ENCODE results near the gene CPT1A.

Gene CPT1A

DNA sequence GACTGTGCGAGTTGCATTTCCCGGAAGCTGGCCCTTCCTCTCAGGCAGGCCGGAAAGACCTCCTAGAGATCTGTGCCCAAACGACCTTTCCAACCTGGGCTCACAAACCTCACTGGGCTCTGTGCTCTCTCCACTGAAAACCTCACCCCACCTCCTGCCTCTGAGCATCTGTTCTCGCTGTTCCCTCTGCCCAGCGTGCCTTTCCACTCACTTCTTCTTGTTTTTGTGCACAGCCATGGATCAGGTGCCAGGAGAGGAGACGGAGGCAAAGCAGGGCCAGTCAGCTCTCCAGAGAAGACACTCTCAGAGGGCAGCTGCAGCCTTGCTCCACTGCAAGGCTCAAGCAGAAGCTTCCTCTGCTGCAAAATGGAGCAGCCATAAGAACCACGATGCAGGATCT lies 10.9 kb upstream of the CPT1A start:
- no peak for DNase-seq

DNA sequence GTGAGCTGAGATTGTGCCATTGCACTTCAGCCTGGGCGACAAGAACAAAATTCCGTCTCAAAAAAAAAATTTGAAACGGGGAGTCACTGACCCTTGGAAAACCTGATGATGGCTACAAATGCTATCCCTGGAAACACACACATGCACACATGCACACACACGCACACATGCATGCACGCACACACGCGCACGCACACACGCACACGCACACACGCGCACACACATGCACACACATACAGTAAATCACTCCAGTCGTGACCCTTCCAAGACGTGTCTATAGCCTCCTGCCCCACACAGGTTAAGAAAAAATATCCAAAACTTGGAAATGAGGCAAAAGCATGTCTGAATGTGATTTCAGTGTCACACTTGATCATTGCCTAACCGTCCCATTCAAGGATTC lies 6.7 kb upstream of the CPT1A start:
- no peak for DNase-seq

DNA sequence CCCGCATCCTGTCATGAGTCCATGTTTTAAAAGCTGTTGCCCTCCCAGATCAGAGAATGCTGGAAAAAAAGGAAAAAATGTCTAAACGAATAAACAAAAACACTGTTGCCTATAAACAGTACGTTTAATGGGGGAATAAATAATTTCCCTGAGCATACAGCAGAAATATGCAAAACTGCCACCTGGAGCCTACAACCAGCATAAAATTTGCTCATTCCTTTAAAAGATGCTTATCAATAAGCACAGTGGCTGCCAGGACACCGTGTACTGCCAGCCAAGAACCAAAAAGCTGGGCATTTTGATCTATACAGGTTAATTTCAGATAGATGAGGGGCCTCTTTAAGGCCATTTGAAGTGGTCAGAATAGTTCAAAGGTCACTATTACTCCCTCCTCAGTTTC lies 5.7 kb upstream of the CPT1A start:
- DNase-seq: no peak

DNA sequence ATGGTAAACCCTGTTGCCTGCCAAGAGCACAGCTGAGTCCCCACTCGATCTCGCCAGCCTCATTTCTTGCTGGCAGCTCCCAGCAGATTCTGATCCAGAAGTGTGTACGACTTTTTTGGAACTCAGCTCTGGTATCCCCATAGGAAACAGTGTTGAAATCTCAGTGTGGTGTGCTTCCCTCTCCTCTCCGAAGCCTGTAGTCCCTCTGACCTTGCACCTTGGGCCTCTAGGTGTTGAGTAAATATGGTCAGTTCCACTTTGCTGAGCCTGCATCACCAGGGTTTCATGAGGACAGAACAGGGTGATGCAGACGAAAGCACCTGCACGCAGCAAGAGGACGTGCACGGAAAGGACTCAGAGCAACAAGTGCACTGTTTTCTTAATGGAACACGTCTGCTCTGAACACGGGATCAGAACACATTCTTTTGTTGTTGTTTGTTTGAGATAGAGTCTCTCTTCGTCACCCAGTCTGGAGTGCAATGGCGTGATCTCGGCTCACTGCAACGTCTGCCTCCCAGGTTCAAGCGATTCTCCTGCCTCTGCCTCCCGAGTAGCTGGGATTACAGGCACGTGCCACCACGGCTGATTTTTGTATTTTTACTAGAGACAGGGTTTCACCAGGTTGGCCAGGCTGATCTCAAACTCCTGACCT lies 3.8 kb upstream of the CPT1A start:
- DNase-seq: no peak

DNA sequence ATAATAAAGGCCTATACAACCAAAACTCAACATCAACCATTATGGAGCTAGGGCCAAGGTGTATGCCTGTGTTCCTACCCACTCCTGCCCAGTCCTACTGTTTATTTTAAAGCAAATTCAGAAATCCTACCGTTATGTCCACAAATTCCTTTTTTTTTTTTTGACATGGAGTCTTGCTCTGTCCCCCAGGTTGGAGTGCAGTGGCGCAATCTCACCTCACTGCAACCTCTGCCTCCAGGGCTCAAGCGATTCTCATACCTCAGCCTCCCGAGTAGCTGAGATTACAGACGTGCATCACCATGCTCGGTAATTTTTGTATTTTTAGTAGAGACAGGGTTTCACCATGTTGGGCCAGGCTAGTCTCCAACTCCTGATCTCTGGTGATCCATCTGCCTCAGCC lies 3.1 kb upstream of the CPT1A start:
- DNase-seq: no peak

DNA sequence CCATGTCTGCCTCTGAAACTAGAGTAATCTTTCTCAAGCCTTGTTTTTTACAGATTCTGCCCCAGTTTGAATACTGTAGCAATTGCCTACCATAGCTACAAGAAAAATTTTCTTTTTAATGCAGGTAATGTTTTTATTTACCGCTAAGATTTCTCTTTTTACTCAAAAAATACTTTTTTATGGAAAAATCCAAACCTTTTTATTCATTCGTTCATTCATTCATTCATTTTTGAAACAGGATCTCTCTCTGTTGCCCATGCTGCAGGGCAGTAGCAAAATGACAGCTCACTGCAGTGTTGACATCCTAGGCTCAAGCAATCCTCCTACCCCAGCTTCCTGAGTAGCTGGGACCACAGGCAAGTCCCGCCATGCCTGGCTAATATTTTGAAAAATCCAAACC lies 2.7 kb upstream of the CPT1A start:
- no peak for DNase-seq

DNA sequence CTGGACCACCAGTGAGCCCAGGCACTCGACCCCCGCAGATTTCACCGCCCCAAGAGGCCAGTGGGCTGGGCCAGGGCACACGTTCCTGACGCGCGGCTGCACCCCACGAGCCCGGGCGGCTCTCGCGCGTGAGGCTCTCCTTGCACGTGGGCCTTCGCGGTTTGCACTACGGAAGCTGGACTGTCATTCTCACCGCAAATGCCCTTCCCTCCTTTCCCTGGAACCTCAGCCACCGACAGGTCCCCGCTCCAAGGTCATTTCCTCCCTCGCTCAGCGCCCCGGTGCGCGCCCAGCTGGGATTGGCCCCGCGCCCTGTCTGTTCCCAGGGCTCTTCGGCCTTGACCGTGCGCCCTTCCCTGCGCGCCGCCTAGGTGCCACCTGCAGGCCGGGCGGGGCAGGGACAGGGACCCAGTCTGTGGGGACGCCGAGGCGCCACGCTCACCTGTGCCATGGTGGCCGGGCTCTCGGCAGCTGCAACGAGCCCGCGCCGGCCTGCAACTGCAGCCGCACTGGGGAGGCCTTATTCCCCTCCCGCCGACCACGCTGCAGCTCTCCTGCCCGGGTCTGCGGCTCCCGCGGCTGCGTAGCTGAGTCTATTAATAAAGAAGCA lies 2.1 kb upstream of the CPT1A start:
- DNase-seq: peak; percentile 93

DNA sequence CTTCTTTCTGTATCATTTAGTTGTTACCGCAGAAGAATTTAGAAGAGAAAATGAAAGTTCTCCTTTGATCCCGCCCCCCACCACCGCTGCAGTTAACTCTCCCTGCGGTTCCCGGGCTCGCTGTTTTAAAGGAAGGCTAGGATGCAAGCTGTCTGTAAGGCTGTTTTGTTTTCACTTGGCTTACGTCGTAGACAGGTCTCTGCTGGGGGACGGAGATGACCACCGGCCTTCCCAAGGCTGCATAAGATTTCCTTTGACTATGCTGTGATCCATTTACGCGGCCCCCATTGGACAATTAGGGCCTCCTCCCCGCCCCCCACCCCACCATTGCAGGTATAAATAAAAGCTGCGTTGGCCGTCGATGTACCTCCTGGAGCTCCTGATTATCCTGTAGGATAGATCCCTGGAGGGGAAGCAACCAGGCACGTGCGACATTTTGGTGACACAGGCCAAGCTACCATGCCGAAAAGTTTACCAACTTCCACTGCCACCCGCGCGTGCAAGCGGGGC lies 1.4 kb upstream of the CPT1A start:
- DNase-seq: no peak

DNA sequence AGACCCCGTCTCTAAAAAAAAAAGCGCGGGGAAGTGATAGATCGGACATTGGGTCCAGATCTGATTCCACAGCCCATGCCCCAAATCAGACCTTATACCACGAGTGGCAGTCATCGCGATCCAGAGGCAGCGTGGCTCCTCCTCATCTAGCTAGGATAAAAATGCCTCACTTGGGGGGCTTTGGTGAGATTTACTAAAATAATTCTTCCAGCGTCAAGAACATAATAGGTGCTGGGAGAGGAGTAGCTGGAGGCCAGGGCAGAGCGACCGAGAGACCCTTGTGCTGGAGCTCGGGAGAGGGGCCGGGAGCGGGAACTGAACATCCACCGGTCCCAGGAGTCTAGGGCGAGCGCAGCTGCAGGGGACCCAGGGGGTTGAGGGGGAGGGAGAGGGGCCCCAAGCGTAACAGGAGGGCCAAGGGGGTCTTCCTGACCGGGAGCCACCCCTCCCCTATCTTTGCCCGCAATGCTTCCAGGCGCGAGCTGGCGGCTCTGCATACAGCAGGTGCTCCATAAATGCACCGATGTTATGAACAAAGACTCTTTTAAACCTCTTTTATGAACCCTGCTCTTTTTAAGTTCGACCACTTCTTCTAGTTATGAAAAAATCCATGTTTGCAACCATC lies 823 bp upstream of the CPT1A start:
- no peak for DNase-seq

DNA sequence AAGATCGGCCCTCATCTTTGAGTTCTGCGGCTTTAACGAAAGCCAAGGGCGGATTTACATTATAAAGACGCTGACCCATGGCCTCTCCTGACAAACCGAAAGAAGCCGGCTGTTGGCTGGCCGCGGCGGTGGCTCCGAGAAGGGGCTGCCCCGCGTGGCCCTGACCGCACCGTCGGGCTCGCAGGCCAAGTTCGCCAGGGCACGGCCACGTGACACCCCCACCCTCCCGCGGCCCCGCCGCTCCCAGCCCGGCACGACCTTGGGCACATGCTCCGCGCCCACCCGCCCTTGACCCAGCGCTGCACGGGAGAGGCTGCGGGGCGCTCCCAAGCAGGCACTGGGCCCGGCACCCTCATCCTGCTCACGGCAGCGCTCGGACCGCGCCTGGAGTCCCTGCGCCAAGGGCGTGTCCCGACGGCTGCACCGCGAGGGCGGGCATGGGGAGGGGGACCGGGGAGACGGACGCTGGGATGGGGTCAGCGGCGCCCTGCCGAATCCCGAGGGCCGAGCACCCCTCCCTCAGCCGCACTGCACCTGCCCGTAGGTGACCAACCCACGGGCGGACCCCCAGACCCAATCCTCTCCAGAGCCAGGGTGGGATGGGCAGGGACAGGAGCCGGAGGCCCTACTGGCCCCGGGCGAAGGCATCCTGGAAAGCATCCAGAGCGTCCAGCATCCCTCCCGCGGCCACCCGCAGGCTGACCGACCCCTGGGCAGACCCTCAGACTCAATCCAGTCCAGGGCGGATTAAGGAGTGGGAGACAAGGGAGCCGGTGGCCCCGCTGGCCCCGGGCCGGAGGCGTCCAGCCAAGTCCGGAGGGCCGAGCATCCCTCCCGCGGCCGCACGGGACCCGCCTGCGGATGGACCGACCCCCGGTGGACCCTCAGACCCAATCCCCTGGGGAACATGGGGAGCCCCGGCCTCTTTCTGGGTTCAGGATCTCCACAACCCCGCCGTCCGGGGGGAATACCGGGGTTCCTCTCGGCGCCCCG lies 759 bp downstream of the CPT1A start:
- DNase-seq: peak; percentile 49

DNA sequence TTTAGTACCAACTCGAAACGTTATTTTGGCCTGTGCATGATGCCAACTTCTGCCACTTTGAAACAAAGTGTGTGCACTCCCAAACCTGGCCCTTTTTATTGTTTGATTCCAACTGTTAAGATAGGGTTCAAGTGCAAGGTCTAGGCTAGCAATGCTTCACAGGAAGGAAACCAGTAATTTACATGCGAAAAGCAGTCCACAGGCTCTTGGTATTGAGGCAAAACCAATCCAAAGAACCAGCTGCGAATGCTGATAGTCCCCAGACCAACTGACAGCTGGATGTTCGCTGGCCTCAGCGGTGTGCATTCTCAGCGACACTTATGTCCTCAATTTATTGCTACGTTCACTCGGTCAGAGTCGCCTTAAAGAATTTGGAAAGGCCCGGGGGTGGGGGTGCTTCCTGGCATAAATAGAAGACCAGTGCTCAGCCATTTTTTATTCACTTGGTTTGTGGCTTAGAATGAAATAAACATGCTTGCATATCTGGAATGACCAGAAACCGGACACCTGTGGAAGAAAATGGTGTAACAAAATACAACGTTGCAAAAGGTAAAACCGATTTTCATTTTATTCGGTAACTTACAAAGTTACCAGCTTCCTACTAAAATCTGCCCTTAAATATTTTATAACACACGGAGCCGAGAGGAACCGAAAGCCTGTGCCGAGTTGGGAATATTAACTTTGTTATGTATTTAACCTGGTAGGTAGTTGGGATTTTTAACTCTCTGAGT lies 1.6 kb downstream of the CPT1A start:
- no peak for DNase-seq

DNA sequence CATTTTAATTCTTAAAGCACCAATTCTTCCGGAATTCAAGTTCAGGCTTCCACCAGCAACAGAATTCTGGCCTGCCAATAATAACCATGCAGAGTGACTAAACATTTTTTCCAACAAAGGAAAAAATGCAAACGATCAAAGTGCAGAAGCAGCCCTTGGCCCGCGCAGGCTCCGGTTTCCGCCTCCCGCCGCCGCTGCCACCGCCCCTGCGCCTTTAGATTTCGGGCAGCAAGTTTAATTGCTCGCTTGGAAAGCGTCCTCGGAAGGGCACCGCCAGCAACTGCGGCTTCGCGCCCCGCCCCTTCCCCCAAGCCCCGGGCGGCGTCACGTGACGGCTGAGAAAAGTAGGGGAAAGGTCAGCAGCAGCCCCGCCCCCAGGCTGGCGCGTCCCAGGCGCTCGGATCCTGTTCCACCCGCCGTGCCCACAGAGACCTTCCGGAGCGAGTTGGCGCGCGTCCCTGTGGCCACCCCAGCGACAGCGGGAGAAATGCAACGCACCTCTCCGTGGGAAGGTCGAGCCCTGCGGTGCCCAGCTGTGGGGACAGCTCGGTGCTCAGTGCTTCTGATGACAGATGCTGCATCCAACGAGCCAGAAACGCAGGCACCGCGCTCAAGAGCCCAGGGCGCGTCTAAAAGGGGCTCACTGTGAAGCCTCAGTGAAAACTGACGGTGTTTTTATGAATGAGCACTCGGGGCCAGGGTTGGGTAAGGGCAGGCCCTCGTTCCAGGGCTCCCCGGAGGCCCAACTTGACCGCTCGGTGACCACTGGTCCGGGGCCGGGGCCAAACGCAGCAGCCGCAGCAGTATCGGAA lies 2.5 kb downstream of the CPT1A start:
- peak; percentile 95 for DNase-seq

DNA sequence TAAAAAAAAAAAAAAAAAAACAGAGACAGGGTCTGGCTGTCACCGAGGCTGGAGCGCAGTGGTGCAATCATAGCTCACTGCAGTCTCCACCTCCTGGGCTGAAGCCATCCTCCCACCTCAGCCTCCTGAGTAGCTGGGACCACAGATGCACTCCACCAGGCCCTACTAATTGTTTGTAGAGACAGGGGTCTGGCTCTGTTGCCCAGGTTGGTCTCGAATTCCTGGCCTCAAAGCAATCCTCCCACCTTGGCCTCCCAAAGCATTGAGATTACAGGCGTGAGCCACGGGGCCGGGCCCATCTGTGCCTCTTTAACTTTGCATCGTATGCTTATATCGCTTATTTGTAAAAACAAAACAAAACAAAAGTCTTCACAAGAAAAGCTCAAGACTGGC lies 3.1 kb downstream of the CPT1A start:
- DNase-seq: no peak

DNA sequence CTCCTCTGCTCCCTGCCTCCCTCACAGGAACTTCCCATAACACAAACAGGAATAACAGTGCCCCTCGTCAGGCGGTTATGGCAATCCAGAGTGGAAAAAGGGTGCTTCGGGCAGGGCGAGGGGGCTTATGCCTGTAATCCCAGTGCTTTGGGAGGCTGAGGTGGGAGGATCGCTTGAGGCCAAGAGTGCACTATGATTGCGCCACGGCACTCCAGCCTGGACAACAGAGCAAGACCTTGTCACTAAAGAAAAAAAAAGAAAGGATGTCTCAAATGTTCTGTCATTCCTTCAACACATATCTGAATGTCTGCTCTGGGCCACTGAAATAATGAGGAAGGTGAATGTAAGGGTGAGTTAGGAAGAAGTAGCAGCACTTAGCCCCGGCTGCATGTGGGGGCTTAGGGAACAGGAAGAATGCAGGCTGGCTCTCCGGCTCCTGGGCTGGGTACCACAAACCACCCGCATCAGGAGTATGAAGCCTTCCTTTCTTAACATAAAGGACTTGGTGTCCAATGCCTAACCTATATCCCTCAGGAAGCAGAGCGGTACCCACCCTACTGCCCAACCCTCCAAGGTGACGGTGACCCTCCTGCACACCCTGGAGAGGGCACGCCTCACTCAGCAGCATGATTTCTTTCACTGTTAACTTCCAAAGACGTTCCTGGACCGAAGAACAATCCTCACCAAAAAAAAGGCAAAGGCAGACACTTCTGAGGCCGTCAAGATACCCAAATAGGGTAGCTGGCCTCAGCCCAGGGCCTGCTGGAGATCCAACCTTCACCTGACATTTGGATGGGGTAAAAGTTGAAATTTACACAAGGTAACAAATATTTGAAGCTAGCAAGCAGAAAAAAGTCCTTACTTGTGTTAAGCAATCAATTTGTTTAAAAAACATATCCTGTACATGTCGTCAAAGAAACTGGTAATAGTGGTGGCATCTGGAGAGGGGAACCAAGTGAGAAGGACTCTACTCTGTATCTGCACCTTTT lies 3.8 kb downstream of the CPT1A start:
- no peak for DNase-seq

DNA sequence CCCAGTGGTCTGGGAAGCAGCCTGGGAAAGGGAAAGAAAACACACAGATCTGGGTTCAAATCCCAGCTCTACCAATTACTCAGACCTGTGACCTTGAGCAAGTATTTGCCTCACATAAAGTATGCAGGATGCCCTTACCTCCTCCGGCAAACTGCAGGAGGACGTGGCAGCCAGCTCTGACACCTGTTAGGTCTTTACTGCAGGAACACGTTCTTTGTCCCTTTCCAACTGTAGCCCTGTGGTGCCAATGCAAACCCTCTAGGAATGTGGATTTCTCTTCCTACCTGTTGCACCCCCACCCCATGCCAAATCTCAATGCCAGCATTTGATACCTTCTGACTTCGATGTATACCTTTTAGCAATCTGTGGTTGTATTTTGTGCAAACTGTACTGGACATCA lies 6.0 kb downstream of the CPT1A start:
- no peak for DNase-seq

DNA sequence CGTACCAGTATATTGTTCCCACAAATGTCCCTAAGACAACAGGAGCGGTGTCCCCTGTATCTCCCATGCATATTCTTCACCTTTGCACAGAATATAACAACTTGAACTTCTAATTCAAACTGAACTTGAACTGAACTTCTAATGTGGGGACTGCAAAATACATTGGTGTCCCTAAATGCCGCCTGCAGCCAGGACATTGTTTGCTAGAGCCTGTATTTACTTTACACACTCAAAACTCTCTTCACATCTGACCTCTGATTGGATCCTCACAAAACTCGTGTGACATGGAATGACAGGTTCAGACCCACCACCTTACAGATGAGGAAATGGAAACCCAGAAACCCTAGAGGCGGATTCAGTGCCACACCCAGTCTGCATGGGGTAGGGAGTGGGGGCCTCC lies 6.4 kb downstream of the CPT1A start:
- DNase-seq: no peak

DNA sequence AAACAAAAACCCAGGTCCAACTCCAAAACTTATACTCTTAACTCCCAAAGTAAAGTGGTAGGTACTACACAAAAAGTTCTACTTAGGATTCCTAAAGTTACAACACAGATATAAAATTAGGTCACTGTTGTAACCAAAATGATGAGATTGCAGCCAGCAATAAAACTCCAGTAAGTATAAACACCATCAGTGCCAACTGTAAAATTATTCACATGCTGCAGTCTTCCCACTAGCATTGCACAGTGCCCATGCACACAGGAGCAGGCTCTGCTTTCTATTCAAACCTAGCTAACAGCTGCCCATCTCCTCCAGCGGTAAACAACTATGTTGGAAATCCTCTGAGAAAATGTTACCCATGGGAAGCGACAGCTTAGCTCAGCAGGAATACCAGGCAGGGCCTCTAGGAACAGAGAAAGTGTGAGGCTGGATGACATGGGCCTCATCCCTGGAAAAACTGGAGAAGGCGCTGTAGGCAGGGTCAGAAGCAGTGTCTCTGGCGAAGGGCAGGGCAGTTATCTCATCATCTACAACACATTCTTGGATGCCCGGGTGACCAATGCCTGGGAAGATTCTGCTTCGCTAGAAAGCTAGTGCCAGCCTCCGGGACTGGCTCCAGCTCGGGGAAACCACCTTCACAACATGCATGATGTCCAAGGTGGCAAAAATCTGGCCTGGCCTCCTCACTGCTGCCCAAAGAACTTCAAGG lies 9.1 kb downstream of the CPT1A start:
- DNase-seq: no peak

DNA sequence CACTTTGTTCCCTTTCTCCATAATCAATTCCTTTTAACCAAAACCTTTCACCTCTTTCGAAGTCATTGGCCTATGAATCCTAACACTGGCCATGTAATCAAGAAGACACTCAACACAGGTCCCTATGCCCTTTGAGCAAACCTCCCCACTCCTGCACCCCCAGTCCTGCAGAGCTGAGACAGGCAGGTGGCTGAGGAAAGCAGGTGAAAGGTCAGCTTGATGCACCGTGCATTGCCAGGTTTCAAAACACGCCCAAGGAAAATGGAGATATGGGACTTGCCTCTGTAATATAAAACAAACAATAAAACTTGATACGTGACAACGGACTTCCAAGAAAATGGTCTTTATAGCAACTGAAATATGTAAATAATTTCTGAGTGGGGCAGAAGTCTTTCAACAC lies 10.6 kb downstream of the CPT1A start:
- no peak for DNase-seq

DNA sequence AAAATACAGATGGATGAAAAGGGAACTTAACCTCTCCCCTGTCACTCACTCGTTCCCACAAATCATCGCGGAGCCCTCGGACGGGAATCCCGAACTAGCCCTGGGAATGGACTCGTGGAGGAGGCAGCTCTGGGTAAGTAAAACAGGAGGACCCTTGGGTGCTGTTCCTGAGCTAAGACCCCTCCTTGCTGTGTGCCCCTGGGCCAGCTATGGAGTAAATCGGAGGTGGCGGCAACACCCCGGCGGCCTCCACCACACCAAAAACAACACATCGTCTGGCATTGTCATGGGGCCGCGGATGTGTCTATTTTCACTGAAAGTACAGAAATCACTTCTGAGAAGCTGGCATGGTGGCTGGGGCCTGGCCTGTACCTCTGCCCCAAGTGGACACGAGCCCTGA lies 12.1 kb downstream of the CPT1A start:
- no peak for DNase-seq

DNA sequence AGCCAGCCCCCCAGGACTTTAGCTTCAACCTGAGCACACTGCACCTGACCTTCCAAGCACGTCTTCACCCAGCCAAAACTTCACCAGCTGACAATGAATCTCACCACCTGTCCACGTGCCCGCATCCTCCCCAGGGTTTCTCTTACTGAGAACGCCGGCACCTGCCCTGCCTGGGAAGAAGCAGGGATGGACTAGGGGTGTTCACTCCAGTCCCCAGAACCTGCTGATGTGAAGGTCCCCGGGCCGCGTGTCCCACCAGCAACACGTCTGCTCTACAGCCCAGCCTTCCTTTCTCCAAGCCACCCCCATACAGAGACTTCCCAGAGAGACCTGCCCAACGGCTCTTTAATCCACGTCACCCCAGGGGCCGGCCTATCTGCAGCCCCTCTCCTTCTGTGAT lies 12.8 kb downstream of the CPT1A start:
- no peak for DNase-seq
